ENCODE data around the gene AFG3L2.

- no peak for TF ChIP-seq CTCF (IDR thresholded peaks at IDR 0.05)
- TF ChIP-seq POLR2A (IDR thresholded peaks at IDR 0.05), result no peak
Measured at GRCh38 chr18:12335503-12335902, 41.5 kb downstream of the AFG3L2 start.

All from adrenal gland (tissue), 5 donors.